Endothelial cell of umbilical vein (primary cell): ENCODE results near the gene CPNE5.

Experiments
- CTCF ChIP-seq, 2 donors: IDR thresholded peaks; 1 replicate in 1 of 2; 2 replicates in 1 of 2; pipeline ENCODE4 v1.5.1; 2011; ENCODE audit warnings: low read length in 2 of 2, mild to moderate bottlenecking in 2 of 2, moderate library complexity in 2 of 2, control low read depth in 1 of 2, inconsistent platforms in 1 of 2, low read depth in 1 of 2; ENCODE audit not compliant: insufficient read depth in 1 of 2; ENCODE audit errors: extremely low read depth in 1 of 2
- EZH2 ChIP-seq: IDR thresholded peaks from 2 replicates; pipeline ENCODE4 v1.6.1; 2012; ENCODE audit warnings: borderline replicate concordance, low read depth, mild to moderate bottlenecking, moderate library complexity, low read length, inconsistent platforms; ENCODE audit not compliant: severe bottlenecking
- POLR2A ChIP-seq: IDR thresholded peaks from 2 replicates; pipeline ENCODE4 v1.6.1; 2012; ENCODE audit warnings: low read depth, mild to moderate bottlenecking, control low read depth, low read length
- POLR2AphosphoS5 ChIP-seq: IDR thresholded peaks from 2 replicates; pipeline ENCODE4 v1.6.1; 2012; ENCODE audit warnings: low read depth, mild to moderate bottlenecking, control low read depth, low read length, moderate library complexity; ENCODE audit not compliant: insufficient read depth

- no peak for TF ChIP-seq CTCF (IDR thresholded peaks at IDR 0.05; ENCODE audit: extremely low read depth in 1 of 2, insufficient read depth in 1 of 2, low read depth in 1 of 2, low read length in 2 of 2)
- no peak for TF ChIP-seq EZH2
- no peak for TF ChIP-seq POLR2AphosphoS5
- no peak for TF ChIP-seq POLR2A
Measured at GRCh38 chr6:36873115-36873514, 33.9 kb upstream of the CPNE5 start.
